Esophagus muscularis mucosa (tissue), 4 donors: ENCODE results near the gene ABHD8. TPM values are rescaled to one million over a fixed set of nuclear protein-coding genes. Genes with fewer than 3 reads are reported as not detected.

Source experiments
- DNase-seq: peaks from one replicate; pipeline ENCODE4 v3.0.0-alpha.2; 2017; ENCODE audit errors: extremely low spot score
- H3K27ac ChIP-seq, 4 donors: fragments of 200-600 bp; sonication (generic); replicated peaks in 1 of 4; 1 replicate in 3 of 4; 2 replicates in 1 of 4; pipeline ENCODE4 v1.5.1; 2016 to 2019; ENCODE audit warnings: mild to moderate bottlenecking in 1 of 4
- H3K27me3 ChIP-seq, 4 donors: fragments of 200-600 bp; sonication (generic); one replicate each; pipeline versions ENCODE4 v1.5.1 to v1.6.0; 2016 to 2019
- H3K36me3 ChIP-seq, 4 donors: fragments of 200-600 bp; sonication (generic); one replicate each; pipeline ENCODE4 v1.5.1; 2016 to 2019
- H3K4me1 ChIP-seq, 4 donors: fragments of 200-600 bp; sonication (generic); one replicate each; pipeline ENCODE4 v1.5.1; 2016 to 2019
- H3K4me3 ChIP-seq, 4 donors: fragments of 200-600 bp; sonication (generic); 1 replicate in 2 of 4; 2 replicates in 2 of 4; pipeline ENCODE4 v1.5.1; 2016 to 2019; ENCODE audit warnings: mild to moderate bottlenecking in 4 of 4, moderate library complexity in 1 of 4
- H3K9me3 ChIP-seq, 4 donors: fragments of 200-600 bp; sonication (generic); 1 replicate in 3 of 4; 2 replicates in 1 of 4; pipeline ENCODE4 v1.5.1; 2016 to 2019
- EP300 ChIP-seq: sonication (generic); formaldehyde crosslinking; IDR thresholded peaks from one replicate; pipeline ENCODE4 v1.6.1; 2017; ENCODE audit warnings: antibody characterized with exemption
- POLR2A ChIP-seq: fragments of 450-650 bp; IDR thresholded peaks from one replicate; pipeline ENCODE4 v1.6.1; 2017; ENCODE audit warnings: antibody characterized with exemption, moderate library complexity, mild to moderate bottlenecking, low read depth
- POLR2AphosphoS5 ChIP-seq, 2 donors: sonication (generic); formaldehyde crosslinking; IDR thresholded peaks; one replicate each; pipeline ENCODE4 v1.6.1; 2017; ENCODE audit warnings: antibody characterized with exemption in 2 of 2
- WGBS: methylation state at CpG from one replicate; pipeline ENCODE4 v1.1.5; 2018; 5-methylcytosine and 5-hydroxymethylcytosine counted together
- intact Hi-C: fragments of 100-400 bp; cut with DNase I; formaldehyde crosslinking; loops from one replicate; pipeline ENCODE4 v1.15.1; 2023
- total RNA-seq, 4 donors: library from RNA; depleted of rRNA; stranded (reverse); fragments of >200 nt; gene quantifications; one replicate each; pipeline versions ENCODE4 v1.1.0 to v1.2.1, GENCODE V29; 2016
- TF ChIP-seq, protein P1 (sequence below), 3 experiments: fragments of 200-600 bp in 2 of 3; fragments of 450-650 bp in 1 of 3; sonication (generic) in 2 of 3; IDR thresholded peaks; one replicate each; pipeline ENCODE4 v1.5.1; 2017 to 2019; ENCODE audit warnings: antibody characterized with exemption in 3 of 3, mild to moderate bottlenecking in 2 of 3, moderate library complexity in 1 of 3

Gene ABHD8
- total RNA-seq, 4 donors from 2014 or later: 14.7 to 35.4 (median 28.1) TPM

DNA sequence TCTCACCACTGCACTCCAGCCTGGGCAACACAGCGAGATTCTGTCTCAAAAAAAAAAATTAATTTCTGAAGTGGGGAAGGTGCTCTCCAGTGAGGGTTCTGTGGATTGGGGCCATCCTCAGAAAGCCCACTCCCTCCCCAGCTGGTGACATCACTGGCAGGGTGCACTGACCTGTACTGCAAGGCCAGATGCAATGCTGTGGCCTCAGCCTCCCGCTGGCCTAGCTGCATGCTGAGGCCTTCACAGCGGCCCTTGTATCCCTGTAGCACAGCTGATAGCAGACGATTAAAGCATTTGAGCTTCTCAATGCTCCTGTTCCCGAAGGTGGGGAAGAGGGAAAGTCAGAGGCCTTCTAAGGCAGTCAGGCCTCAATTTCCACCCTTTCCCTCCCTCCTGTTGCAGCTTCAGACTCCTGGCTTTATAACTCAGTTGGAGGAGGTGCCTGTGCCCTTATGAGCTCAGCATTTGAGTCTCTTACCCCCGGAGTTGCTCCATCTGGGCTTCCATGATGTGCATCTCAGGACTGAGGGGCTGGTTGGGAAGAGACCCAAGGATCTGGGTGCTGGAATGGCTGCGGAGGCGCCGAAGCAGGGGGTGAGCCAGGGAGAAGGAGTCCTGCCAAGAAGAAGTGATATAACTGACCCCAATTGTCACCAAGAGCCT is 44.0 kb downstream of the ABHD8 start:
- 97% methylated on average over 8 of the region's 9 CpGs for WGBS

DNA sequence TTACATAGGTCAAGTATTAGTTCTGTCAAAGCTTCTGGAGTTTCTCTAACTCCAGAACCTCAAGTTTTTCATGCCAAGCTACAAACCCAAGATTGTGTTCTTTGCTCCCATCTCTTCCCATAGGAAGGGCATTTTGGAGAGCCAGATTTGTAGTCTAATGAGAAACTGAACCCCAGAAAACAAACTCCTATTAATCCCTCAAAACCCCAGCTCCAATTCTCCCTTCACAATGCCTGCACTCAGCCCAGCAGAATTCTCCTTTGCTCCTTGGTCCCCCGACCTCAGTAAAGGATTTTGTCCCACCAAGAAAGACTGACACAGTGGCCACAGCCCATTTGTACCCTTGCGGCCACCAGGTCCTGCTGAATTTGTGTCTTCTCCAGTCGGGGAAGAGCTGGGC is 47.1 kb downstream of the ABHD8 start:
- Histone ChIP-seq H3K27me3 (no peaks in the 10 kb centered on the region), H3K36me3 (peaks cover 0 to 61% (median 5%) of the 10 kb centered on the region in 4 donors), H3K27ac (no peak overlapping the region), H3K4me3 (no peak overlapping the region), H3K9me3 (peaks cover 0 to 10% (median 2%) of the 10 kb centered on the region in 4 donors), H3K4me1 (no peaks in the 10 kb centered on the region)
- intact Hi-C loops: no loop called here
- no peak for DNase-seq
- TF ChIP-seq POLR2A: no peak
- no peak for TF ChIP-seq EP300
- no peak for TF ChIP-seq POLR2AphosphoS5 (IDR thresholded peaks at IDR 0.05)
- TF ChIP-seq, protein P1, sequence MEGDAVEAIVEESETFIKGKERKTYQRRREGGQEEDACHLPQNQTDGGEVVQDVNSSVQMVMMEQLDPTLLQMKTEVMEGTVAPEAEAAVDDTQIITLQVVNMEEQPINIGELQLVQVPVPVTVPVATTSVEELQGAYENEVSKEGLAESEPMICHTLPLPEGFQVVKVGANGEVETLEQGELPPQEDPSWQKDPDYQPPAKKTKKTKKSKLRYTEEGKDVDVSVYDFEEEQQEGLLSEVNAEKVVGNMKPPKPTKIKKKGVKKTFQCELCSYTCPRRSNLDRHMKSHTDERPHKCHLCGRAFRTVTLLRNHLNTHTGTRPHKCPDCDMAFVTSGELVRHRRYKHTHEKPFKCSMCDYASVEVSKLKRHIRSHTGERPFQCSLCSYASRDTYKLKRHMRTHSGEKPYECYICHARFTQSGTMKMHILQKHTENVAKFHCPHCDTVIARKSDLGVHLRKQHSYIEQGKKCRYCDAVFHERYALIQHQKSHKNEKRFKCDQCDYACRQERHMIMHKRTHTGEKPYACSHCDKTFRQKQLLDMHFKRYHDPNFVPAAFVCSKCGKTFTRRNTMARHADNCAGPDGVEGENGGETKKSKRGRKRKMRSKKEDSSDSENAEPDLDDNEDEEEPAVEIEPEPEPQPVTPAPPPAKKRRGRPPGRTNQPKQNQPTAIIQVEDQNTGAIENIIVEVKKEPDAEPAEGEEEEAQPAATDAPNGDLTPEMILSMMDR (IDR thresholded peaks at IDR 0.05): no peak
- WGBS: 76% methylated on average over 3 of the region's 3 CpGs

More for the DNA sequence above, 44.0 kb downstream of the ABHD8 start:
- TF ChIP-seq EP300 (no peak), POLR2A (no peak), POLR2AphosphoS5 (IDR thresholded peaks at IDR 0.05) (no peak)
- TF ChIP-seq, protein P1 (IDR thresholded peaks at IDR 0.05): no peak
- Histone ChIP-seq H3K27me3 (no peaks in the 10 kb centered on the region), H3K36me3 (peaks cover 0 to 42% (median 3%) of the 10 kb centered on the region in 4 donors), H3K4me3 (no peak overlapping the region), H3K9me3 (peaks cover 0 to 10% (median 2%) of the 10 kb centered on the region in 4 donors), H3K4me1 (no peaks in the 10 kb centered on the region), H3K27ac (no peak overlapping the region)
- intact Hi-C loops: no loop called here
- DNase-seq: no peak

DNA sequence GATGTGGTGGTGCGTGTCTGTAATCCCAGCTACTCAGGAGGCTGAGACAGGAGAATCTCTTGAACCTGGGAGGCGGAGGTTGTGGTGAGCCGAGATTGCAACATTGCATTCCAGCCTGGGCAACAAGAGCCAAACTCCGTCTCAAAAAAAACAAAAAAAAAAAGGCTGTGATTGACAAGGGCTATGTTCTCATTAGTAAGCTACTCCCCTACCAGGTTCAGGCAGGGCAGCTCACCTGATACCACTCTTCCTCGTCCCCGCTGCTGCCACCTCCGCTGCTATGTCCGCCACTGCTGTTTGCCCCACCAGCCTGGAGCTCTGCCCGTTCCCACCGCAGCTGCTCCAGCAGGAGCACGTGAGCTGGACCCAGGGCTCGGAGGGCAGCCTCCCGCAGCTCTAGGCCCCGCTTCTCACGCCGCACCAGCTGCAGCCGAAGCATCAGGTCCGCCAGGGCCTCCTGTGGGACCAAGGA is 48.0 kb downstream of the ABHD8 start:
- WGBS: 82% methylated on average over 8 of the region's 18 CpGs
- Histone ChIP-seq H3K9me3 (peaks cover 0 to 10% (median 2%) of the 10 kb centered on the region in 4 donors), H3K27me3 (no peaks in the 10 kb centered on the region), H3K4me1 (no peaks in the 10 kb centered on the region), H3K27ac (no peak overlapping the region), H3K36me3 (peaks cover 0 to 62% (median 5%) of the 10 kb centered on the region in 4 donors), H3K4me3 (no peak overlapping the region)
- intact Hi-C loops: no loop called here
- DNase-seq: no peak
- TF ChIP-seq POLR2A (no peak), EP300 (no peak), POLR2AphosphoS5 (IDR thresholded peaks at IDR 0.05) (no peak)
- TF ChIP-seq, protein P1 (IDR thresholded peaks at IDR 0.05): no peak

DNA sequence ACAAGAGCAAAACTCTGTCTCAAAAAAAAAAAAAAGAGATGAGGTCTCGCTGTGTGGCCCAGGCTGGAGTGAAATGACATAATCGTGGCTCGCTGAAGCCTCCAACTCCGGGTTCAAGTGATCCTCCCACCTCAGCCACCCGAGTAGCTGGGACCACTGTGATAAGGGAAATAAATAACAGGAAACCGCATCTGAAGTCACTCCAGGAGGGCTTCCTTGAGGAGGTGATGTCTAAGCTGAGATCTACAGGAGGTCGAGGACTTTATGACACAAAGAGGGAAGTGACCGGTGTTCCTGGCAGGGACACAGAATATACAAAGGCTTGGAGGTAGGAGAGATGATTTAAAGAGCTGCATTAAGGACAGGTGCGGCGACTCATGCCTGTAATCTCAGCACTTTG is 48.6 kb downstream of the ABHD8 start:
- Histone ChIP-seq H3K36me3 (peaks cover 0 to 61% (median 5%) of the 10 kb centered on the region in 4 donors), H3K4me1 (no peaks in the 10 kb centered on the region), H3K27me3 (no peaks in the 10 kb centered on the region), H3K27ac (no peak overlapping the region), H3K4me3 (no peak overlapping the region), H3K9me3 (peaks cover 0 to 6% (median 2%) of the 10 kb centered on the region in 4 donors)
- no peak for DNase-seq
- WGBS: 89% methylated on average over 10 of the region's 10 CpGs
- TF ChIP-seq, protein P1 (IDR thresholded peaks at IDR 0.05): no peak
- TF ChIP-seq EP300: no peak
- intact Hi-C loops: no loop called here
